H9 (cell line): ENCODE results near the gene PKNOX2. TPM values are rescaled to one million over a fixed set of nuclear protein-coding genes. Genes with fewer than 3 reads are reported as not detected.

Experiments
- DNase-seq: peaks from one replicate; pipeline ENCODE4 v3.0.0-alpha.2; 2017
- H2AFZ ChIP-seq: one replicate; pipeline ENCODE4 v1.6.1; 2013; ENCODE audit warnings: mild to moderate bottlenecking, low read length, control low read depth, moderate library complexity
- H2AK5ac ChIP-seq: 2 replicates; pipeline ENCODE4 v1.6.1; 2013; ENCODE audit warnings: low read length, control low read depth, mixed read lengths; ENCODE audit not compliant: insufficient read length
- H2BK120ac ChIP-seq: one replicate; pipeline ENCODE4 v1.6.1; 2013; ENCODE audit warnings: low read depth, mild to moderate bottlenecking, low read length, control low read depth, inconsistent platforms; ENCODE audit not compliant: poor library complexity, severe bottlenecking
- H2BK12ac ChIP-seq: 2 replicates; pipeline ENCODE4 v1.6.1; 2013; ENCODE audit warnings: low read length, control low read depth, mixed read lengths, low read depth; ENCODE audit not compliant: insufficient read length
- H2BK15ac ChIP-seq: 2 replicates; pipeline ENCODE4 v1.6.1; 2013; ENCODE audit warnings: low read depth, low read length, control low read depth
- H2BK20ac ChIP-seq: one replicate; pipeline ENCODE4 v1.6.1; 2013; ENCODE audit warnings: low read depth, mild to moderate bottlenecking, low read length, control low read depth, inconsistent platforms; ENCODE audit not compliant: poor library complexity, severe bottlenecking
- H2BK5ac ChIP-seq: 2 replicates; pipeline ENCODE4 v1.6.1; 2013; ENCODE audit warnings: low read length, control low read depth, mixed read lengths; ENCODE audit not compliant: insufficient read length
- H3K14ac ChIP-seq: 2 replicates; pipeline ENCODE4 v1.6.1; 2013; ENCODE audit warnings: low read length, control low read depth; ENCODE audit not compliant: insufficient read depth
- H3K18ac ChIP-seq: 2 replicates; pipeline ENCODE4 v1.6.1; 2013; ENCODE audit warnings: low read depth, mild to moderate bottlenecking, mixed read lengths, low read length, control low read depth; ENCODE audit not compliant: insufficient read length
- H3K23ac ChIP-seq: 2 replicates; pipeline ENCODE4 v1.6.1; 2013; ENCODE audit warnings: low read length, control low read depth, mixed read lengths, low read depth; ENCODE audit not compliant: insufficient read length
- H3K23me2 ChIP-seq: 2 replicates; pipeline ENCODE4 v1.6.1; 2013; ENCODE audit warnings: low read depth, mild to moderate bottlenecking, mixed read lengths, low read length, control low read depth; ENCODE audit not compliant: insufficient read length, poor library complexity, severe bottlenecking
- H3K27ac ChIP-seq: 2 replicates; pipeline ENCODE4 v1.5.1; 2013; ENCODE audit warnings: low read length, control low read depth, mixed read lengths, low read depth; ENCODE audit not compliant: insufficient read length
- H3K27me3 ChIP-seq: 2 replicates; pipeline ENCODE4 v1.6.1; 2013; ENCODE audit warnings: low read length, control low read depth, inconsistent platforms; ENCODE audit not compliant: insufficient read depth
- H3K4ac ChIP-seq: 2 replicates; pipeline ENCODE4 v1.6.1; 2013; ENCODE audit warnings: low read depth, mild to moderate bottlenecking, control low read depth, inconsistent platforms, low read length, moderate library complexity
- H3K4me1 ChIP-seq: 2 replicates; pipeline ENCODE4 v1.6.1; 2013; ENCODE audit warnings: low read length, control low read depth, inconsistent platforms; ENCODE audit not compliant: insufficient read depth
- H3K4me2 ChIP-seq: 2 replicates; pipeline ENCODE4 v1.6.1; 2013; ENCODE audit warnings: low read length, control low read depth, mixed read lengths; ENCODE audit not compliant: insufficient read length, insufficient read depth
- H3K56ac ChIP-seq: 2 replicates; pipeline ENCODE4 v1.6.1; 2013; ENCODE audit warnings: low read depth, mild to moderate bottlenecking, mixed read lengths, low read length, control low read depth; ENCODE audit not compliant: insufficient read length
- H3K79me1 ChIP-seq: 2 replicates; pipeline ENCODE4 v1.6.1; 2013; ENCODE audit warnings: low read depth, mild to moderate bottlenecking, moderate library complexity, low read length, control low read depth, inconsistent platforms; ENCODE audit not compliant: insufficient read depth, poor library complexity, severe bottlenecking
- H3K79me2 ChIP-seq: 2 replicates; pipeline ENCODE4 v1.6.1; 2013; ENCODE audit warnings: low read length, control low read depth, inconsistent platforms; ENCODE audit not compliant: insufficient read depth
- H3K9ac ChIP-seq: 2 replicates; pipeline ENCODE4 v1.6.1; 2013; ENCODE audit warnings: low read length, control low read depth, mixed read lengths; ENCODE audit not compliant: insufficient read length; ENCODE audit errors: extremely low read depth
- H3K9me3 ChIP-seq: one replicate; pipeline ENCODE4 v1.6.1; 2013; ENCODE audit warnings: low read depth, low read length, inconsistent platforms; ENCODE audit not compliant: control insufficient read depth
- H3T11ph ChIP-seq: one replicate; pipeline ENCODE4 v1.6.1; 2013; ENCODE audit warnings: mild to moderate bottlenecking, low read length, control low read depth, inconsistent platforms
- H4K20me1 ChIP-seq: one replicate; pipeline ENCODE4 v1.6.1; 2013; ENCODE audit not compliant: control insufficient read depth, insufficient read length, insufficient read depth
- H4K5ac ChIP-seq: 2 replicates; pipeline ENCODE4 v1.6.1; 2013; ENCODE audit warnings: low read depth, mild to moderate bottlenecking, mixed read lengths, low read length, control low read depth; ENCODE audit not compliant: insufficient read length
- H4K8ac ChIP-seq: replicated peaks from 2 replicates; pipeline ENCODE4 v1.6.1; 2013; ENCODE audit warnings: low read length, control low read depth, mixed read lengths, low read depth; ENCODE audit not compliant: insufficient read length
- H4K91ac ChIP-seq: 2 replicates; pipeline ENCODE4 v1.6.1; 2013; ENCODE audit warnings: low read depth, mild to moderate bottlenecking, moderate library complexity, mixed read lengths, low read length, control low read depth; ENCODE audit not compliant: insufficient read length
- H3K27ac Mint-ChIP-seq, 3 experiments: 2 replicates in 2 of 3; 3 replicates in 1 of 3; pipeline ENCODE4 v1.8.0; 2020 to 2021; ENCODE audit warnings: mixed read lengths in 3 of 3, mild to moderate bottlenecking in 1 of 3, moderate library complexity in 1 of 3
- H3K27me3 Mint-ChIP-seq: 2 replicates; pipeline ENCODE4 v1.8.0; 2021; ENCODE audit warnings: low read depth, mild to moderate bottlenecking, moderate library complexity, mixed read lengths
- H3K36me3 Mint-ChIP-seq, 3 experiments: 2 replicates in 2 of 3; 3 replicates in 1 of 3; pipeline ENCODE4 v1.8.0; 2020 to 2021; ENCODE audit warnings: low read depth in 3 of 3, mixed read lengths in 3 of 3; ENCODE audit not compliant: insufficient read depth in 1 of 3
- H3K4me1 Mint-ChIP-seq, 2 experiments: 2 replicates each; pipeline ENCODE4 v1.8.0; 2020; ENCODE audit warnings: mixed read lengths in 2 of 2
- H3K4me3 Mint-ChIP-seq, 2 experiments: 2 replicates in 1 of 2; 3 replicates in 1 of 2; pipeline ENCODE4 v1.8.0; 2020 to 2021; ENCODE audit warnings: mild to moderate bottlenecking in 2 of 2, mixed read lengths in 2 of 2, moderate library complexity in 1 of 2
- H3K9me3 Mint-ChIP-seq, 2 experiments: 2 replicates in 1 of 2; 3 replicates in 1 of 2; pipeline ENCODE4 v1.8.0; 2020; ENCODE audit warnings: mild to moderate bottlenecking in 2 of 2, mixed read lengths in 2 of 2, moderate library complexity in 1 of 2
- WGBS: extraction: QIAGEN DNeasy Blood & Tissue Kit; methylation state at CpG from one replicate; pipeline ENCODE4 v1.1.7; 2013; ENCODE audit warnings: missing lambda C conversion rate, low lambda C conversion rate, mixed read lengths; ENCODE audit not compliant: insufficient read length; ENCODE audit errors: extremely low coverage; 5-methylcytosine and 5-hydroxymethylcytosine counted together
- total RNA-seq: library from RNA; stranded (reverse); gene quantifications from 2 replicates; pipeline ENCODE4 v1.2.1, GENCODE V29; 2021
- TF ChIP-seq, protein P1 (sequence below): fragments of 200-600 bp; sonication (generic); conservative IDR thresholded peaks from 3 replicates; pipeline ENCODE4 v1.8.0; 2021; ENCODE audit warnings: antibody characterized with exemption, mild to moderate bottlenecking

PKNOX2 gene
- total RNA-seq, 1 experiment from 2014 or later: 1.3 TPM

DNA sequence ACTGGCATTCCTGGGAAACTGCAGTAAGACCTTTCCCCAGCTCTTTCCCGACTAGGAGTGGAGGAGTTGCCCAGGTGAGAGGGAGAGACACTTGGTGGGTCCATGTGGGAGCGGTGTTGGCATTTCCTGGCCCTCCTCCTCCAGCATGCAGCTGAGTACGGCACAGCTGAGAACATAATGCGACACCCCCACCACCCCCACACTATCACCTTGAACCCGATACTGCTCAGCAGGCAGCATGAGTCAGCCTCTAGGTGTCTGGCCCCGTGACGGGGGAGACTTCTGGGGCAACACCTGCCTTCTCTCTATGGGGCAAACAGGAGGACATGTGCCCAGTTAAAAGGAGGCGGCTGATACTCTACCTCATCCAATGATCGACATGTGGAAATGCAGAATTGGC, 64.4 kb downstream of the PKNOX2 start:
- peaks cover 10% of the 10 kb centered on the region for H3K27me3 Mint-ChIP-seq
- WGBS: no CpG with 5 or more reads among the region's 9 CpGs

More for the DNA sequence above, 64.4 kb downstream of the PKNOX2 start:
- Histone ChIP-seq H3K4me1 (peaks cover 17% of the 10 kb centered on the region; the same call in 1 of the 2 replicates), H4K5ac (no peak overlapping the region), H4K8ac (no peak overlapping the region), H3K14ac (peak overlapping the region; percentile 11; the same call in 1 of the 2 replicates), H3K9me3 (no peaks in the 10 kb centered on the region), H3K79me2 (no peaks in the 10 kb centered on the region), H3K18ac (peak overlapping the region; percentile 51), H3K27ac (no peak overlapping the region), H3K23ac (no peak overlapping the region), H4K20me1 (peaks cover 2% of the 10 kb centered on the region), H3K4ac (no peak overlapping the region), H4K91ac (no peak overlapping the region), H2BK5ac (no peak overlapping the region), H3K9ac (no peak overlapping the region), H3K23me2 (no peaks in the 10 kb centered on the region), H2BK15ac (no peak overlapping the region), H2AK5ac (no peak overlapping the region), H2AFZ (no peak overlapping the region), H3T11ph (no peak overlapping the region), H3K4me2 (peak overlapping the region; percentile 32), H2BK20ac (no peak overlapping the region), H3K56ac (no peak overlapping the region), H3K79me1 (no peaks in the 10 kb centered on the region), H2BK120ac (no peak overlapping the region), H3K27me3 (no peaks in the 10 kb centered on the region), H2BK12ac (peak overlapping the region; percentile 25)
- TF ChIP-seq, protein P1, sequence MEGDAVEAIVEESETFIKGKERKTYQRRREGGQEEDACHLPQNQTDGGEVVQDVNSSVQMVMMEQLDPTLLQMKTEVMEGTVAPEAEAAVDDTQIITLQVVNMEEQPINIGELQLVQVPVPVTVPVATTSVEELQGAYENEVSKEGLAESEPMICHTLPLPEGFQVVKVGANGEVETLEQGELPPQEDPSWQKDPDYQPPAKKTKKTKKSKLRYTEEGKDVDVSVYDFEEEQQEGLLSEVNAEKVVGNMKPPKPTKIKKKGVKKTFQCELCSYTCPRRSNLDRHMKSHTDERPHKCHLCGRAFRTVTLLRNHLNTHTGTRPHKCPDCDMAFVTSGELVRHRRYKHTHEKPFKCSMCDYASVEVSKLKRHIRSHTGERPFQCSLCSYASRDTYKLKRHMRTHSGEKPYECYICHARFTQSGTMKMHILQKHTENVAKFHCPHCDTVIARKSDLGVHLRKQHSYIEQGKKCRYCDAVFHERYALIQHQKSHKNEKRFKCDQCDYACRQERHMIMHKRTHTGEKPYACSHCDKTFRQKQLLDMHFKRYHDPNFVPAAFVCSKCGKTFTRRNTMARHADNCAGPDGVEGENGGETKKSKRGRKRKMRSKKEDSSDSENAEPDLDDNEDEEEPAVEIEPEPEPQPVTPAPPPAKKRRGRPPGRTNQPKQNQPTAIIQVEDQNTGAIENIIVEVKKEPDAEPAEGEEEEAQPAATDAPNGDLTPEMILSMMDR: no peak
- H3K9me3 Mint-ChIP-seq: no peaks in the 10 kb centered on the region
- no peak overlapping the region for H3K4me3 Mint-ChIP-seq
- peak; percentile 62 for DNase-seq
- peaks cover 56 to 57% of the 10 kb centered on the region in 2 experiments for H3K4me1 Mint-ChIP-seq
- peak overlapping the region in 2 of 3 experiments; percentile 19 to 71; a peak in 3 of 7 replicates for H3K27ac Mint-ChIP-seq
- no peaks in the 10 kb centered on the region for H3K36me3 Mint-ChIP-seq
